SU-DHL-6 (cell line): ENCODE measurements around the gene DNAH12.

Experiments
- H2AFZ ChIP-seq: fragments of 200-600 bp; sonication (generic); 2 replicates; pipeline ENCODE4 v1.6.1; 2014; ENCODE audit warnings: low read depth, mild to moderate bottlenecking, moderate library complexity, mixed read lengths, antibody characterized with exemption, low read length; ENCODE audit not compliant: severe bottlenecking
- H3F3A ChIP-seq: fragments of 200-600 bp; shearing (Covaris generic); 2 replicates; pipeline ENCODE4 v1.6.0; 2016; ENCODE audit warnings: antibody characterized with exemption, mild to moderate bottlenecking; ENCODE audit not compliant: insufficient read depth
- H3K27ac ChIP-seq: fragments of 200-600 bp; sonication (generic); 2 replicates; pipeline ENCODE4 v1.5.1; 2016; ENCODE audit warnings: low read depth, mild to moderate bottlenecking, low read length, moderate library complexity, mixed read lengths
- H3K27me3 ChIP-seq: fragments of 200-600 bp; sonication (generic), shearing (Covaris generic); 2 replicates; pipeline ENCODE4 v1.6.0; 2014; ENCODE audit warnings: mild to moderate bottlenecking, low read length
- H3K36me3 ChIP-seq: fragments of 200-600 bp; sonication (generic); 2 replicates; pipeline ENCODE4 v1.6.1; 2014; ENCODE audit warnings: mild to moderate bottlenecking, low read length, mixed read lengths
- H3K4me2 ChIP-seq: fragments of 300-600, 200-600 bp; shearing (Covaris generic), sonication (generic); 2 replicates; pipeline ENCODE4 v1.6.0; 2014; ENCODE audit warnings: low read length, low read depth, mild to moderate bottlenecking; ENCODE audit not compliant: poor library complexity, severe bottlenecking
- H3K4me3 ChIP-seq: fragments of 200-600 bp; sonication (generic); 2 replicates; pipeline ENCODE4 v1.5.1; 2014; ENCODE audit warnings: antibody characterized with exemption, low read length, mild to moderate bottlenecking, mixed read lengths; ENCODE audit not compliant: insufficient read depth, poor library complexity, severe bottlenecking
- H3K79me2 ChIP-seq: fragments of 200-600 bp; sonication (generic); 2 replicates; pipeline ENCODE4 v1.6.1; 2014; ENCODE audit warnings: mild to moderate bottlenecking, low read length, moderate library complexity; ENCODE audit not compliant: insufficient read depth
- H3K9ac ChIP-seq: fragments of 200-600 bp; sonication (generic); 2 replicates; pipeline ENCODE4 v1.7.0; 2014; ENCODE audit warnings: mild to moderate bottlenecking, low read length
- H3K9me2 ChIP-seq: fragments of 200-600 bp; sonication (generic); replicated peaks from 2 replicates; pipeline ENCODE4 v1.6.1; 2014; ENCODE audit warnings: low read length; ENCODE audit not compliant: insufficient read depth
- H3K9me3 ChIP-seq: fragments of 200-600 bp; sonication (generic); 2 replicates; pipeline ENCODE4 v1.6.1; 2014; ENCODE audit warnings: low read length, mixed read lengths; ENCODE audit not compliant: insufficient read depth
- H4K20me1 ChIP-seq: fragments of 200-600 bp; sonication (generic); 2 replicates; pipeline ENCODE4 v1.6.1; 2014; ENCODE audit warnings: low read depth, mild to moderate bottlenecking, antibody characterized with exemption, low read length, moderate library complexity, mixed read lengths
- EZH2phosphoT487 ChIP-seq: fragments of 200-600 bp; sonication (generic), shearing (Covaris generic); conservative IDR thresholded peaks from 2 replicates; pipeline ENCODE4 v1.6.1; 2018; ENCODE audit warnings: mild to moderate bottlenecking, antibody characterized with exemption, low read length, moderate library complexity, mixed read lengths
- TF ChIP-seq, protein P1 (sequence below): fragments of 200-600 bp; sonication (generic); IDR thresholded peaks from one replicate; pipeline ENCODE4 v1.5.1; 2017; ENCODE audit warnings: antibody characterized with exemption, mild to moderate bottlenecking, low read length, moderate library complexity; ENCODE audit not compliant: insufficient read depth, poor library complexity, severe bottlenecking

The DNAH12 gene

DNA sequence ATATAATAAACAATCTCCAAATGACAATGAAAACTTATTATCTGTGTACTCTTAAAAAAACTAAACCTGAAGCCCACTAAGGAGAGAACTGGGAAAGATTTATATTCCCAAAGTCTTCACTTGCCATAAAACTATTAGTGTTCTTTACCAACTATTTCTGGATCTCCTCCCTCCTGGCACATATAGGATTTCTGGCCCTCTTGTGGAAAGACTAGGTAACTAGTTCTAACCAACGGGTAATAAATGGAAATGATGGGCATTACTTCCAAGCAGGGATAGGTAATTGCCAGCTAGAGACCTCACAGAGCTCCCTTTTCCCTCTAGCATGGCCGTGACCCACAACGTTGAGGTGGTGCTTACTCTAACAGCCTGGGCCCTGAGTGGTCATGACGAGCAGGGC is 110.1 kb downstream of the DNAH12 start:
- Histone ChIP-seq H3K27me3 (no peaks in the 10 kb centered on the region), H4K20me1 (no peaks in the 10 kb centered on the region), H3K9ac (no peak overlapping the region), H3K9me3 (no peaks in the 10 kb centered on the region), H2AFZ (no peak overlapping the region), H3F3A (no peaks in the 10 kb centered on the region), H3K4me3 (no peak overlapping the region), H3K27ac (no peak overlapping the region), H3K36me3 (no peaks in the 10 kb centered on the region), H3K79me2 (no peaks in the 10 kb centered on the region), H3K9me2 (no peaks in the 10 kb centered on the region), H3K4me2 (no peak overlapping the region)
- TF ChIP-seq, protein P1, sequence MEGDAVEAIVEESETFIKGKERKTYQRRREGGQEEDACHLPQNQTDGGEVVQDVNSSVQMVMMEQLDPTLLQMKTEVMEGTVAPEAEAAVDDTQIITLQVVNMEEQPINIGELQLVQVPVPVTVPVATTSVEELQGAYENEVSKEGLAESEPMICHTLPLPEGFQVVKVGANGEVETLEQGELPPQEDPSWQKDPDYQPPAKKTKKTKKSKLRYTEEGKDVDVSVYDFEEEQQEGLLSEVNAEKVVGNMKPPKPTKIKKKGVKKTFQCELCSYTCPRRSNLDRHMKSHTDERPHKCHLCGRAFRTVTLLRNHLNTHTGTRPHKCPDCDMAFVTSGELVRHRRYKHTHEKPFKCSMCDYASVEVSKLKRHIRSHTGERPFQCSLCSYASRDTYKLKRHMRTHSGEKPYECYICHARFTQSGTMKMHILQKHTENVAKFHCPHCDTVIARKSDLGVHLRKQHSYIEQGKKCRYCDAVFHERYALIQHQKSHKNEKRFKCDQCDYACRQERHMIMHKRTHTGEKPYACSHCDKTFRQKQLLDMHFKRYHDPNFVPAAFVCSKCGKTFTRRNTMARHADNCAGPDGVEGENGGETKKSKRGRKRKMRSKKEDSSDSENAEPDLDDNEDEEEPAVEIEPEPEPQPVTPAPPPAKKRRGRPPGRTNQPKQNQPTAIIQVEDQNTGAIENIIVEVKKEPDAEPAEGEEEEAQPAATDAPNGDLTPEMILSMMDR, result no peak
- TF ChIP-seq EZH2phosphoT487, result no peak

- Histone ChIP-seq H3K27ac (no peak overlapping the region), H3K4me2 (no peak overlapping the region), H3K79me2 (no peaks in the 10 kb centered on the region), H4K20me1 (no peaks in the 10 kb centered on the region), H3K9me3 (no peaks in the 10 kb centered on the region), H3K27me3 (no peaks in the 10 kb centered on the region), H3K9ac (no peak overlapping the region), H3K36me3 (no peaks in the 10 kb centered on the region), H3K9me2 (no peaks in the 10 kb centered on the region), H3K4me3 (no peak overlapping the region), H3F3A (no peaks in the 10 kb centered on the region), H2AFZ (no peak overlapping the region)
- TF ChIP-seq EZH2phosphoT487, result no peak
- TF ChIP-seq, protein P1, result no peak
These were observed 120.8 kb downstream of the DNAH12 start for GRCh38 chr3:57423335-57423734.

DNA sequence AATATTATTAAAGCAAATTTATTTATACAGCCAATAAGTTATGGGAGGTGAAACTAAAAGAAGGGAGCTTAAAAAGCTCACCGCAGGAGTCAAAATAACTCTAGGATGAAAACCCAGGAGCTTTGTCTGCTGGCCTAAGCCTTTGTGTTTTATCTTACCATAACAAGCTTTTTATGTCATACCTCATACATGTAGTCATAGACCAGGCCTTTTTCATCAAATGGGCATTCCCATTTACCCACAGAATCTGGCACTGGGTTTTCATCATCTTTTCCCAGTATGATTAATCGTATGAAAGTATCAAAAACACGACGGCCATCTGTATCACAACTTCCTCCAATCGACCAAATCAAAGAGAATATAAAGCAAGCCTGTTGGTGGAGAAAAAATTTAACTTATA is 122.8 kb downstream of the DNAH12 start:
- H3F3A ChIP-seq, result no peaks in the 10 kb centered on the region
- H4K20me1 ChIP-seq, result no peaks in the 10 kb centered on the region
- H2AFZ ChIP-seq, result no peak overlapping the region
- no peaks in the 10 kb centered on the region for H3K27me3 ChIP-seq
- no peaks in the 10 kb centered on the region for H3K9me2 ChIP-seq
- no peak overlapping the region for H3K4me2 ChIP-seq
- no peaks in the 10 kb centered on the region for H3K9me3 ChIP-seq
- H3K79me2 ChIP-seq, result no peaks in the 10 kb centered on the region
- no peaks in the 10 kb centered on the region for H3K36me3 ChIP-seq
- H3K9ac ChIP-seq, result no peak overlapping the region
- no peak overlapping the region for H3K27ac ChIP-seq
- no peak overlapping the region for H3K4me3 ChIP-seq
- TF ChIP-seq, protein P1, result no peak
- TF ChIP-seq EZH2phosphoT487, result no peak
